SK-N-SH (cell line): Measurements from ENCODE around the gene SSPN. TPM values are rescaled to one million over a fixed set of nuclear protein-coding genes. Genes with fewer than 3 reads are reported as not detected.

Experiments
- CTCF ChIA-PET: fragments of 300-600, 350-600 bp; formaldehyde crosslinking; extraction: SDS; loops from one replicate; lab custom pipeline; 2021; lab: Yijun Ruan, JAX
- POLR2A ChIA-PET: fragments of 350-600 bp; sonication (Branson Sonifier 250); formaldehyde crosslinking; extraction: SDS; loops from one replicate; lab custom pipeline; 2020; ENCODE audit warnings: antibody characterized with exemption, inconsistent platforms; lab: Yijun Ruan, JAX
- DNase-seq: peaks from one replicate; pipeline ENCODE4 v3.0.0; 2012
- H2AFZ ChIP-seq: fragments of 200-600 bp; sonication (generic); 2 replicates; pipeline ENCODE4 v1.8.1; 2016; ENCODE audit warnings: antibody characterized with exemption, mild to moderate bottlenecking, low read depth
- H3F3A ChIP-seq: fragments of 200-600 bp; sonication (generic); replicated peaks from 2 replicates; pipeline ENCODE3; 2016; ENCODE audit warnings: antibody characterized with exemption, mild to moderate bottlenecking; ENCODE audit not compliant: insufficient read depth
- H3K27ac ChIP-seq, 2 experiments: fragments of 200-500 bp in 1 of 2; fragments of 200-600 bp in 1 of 2; sonication (Bioruptor generic) in 1 of 2; sonication (generic), shearing (Covaris generic) in 1 of 2; 2 replicates each; pipeline versions ENCODE4 v1.5.1 to v1.6.1; 2014 to 2016; ENCODE audit warnings: low read depth in 2 of 2, inconsistent platforms in 1 of 2, low read length in 1 of 2, mild to moderate bottlenecking in 1 of 2, mixed read lengths in 1 of 2
- H3K27me3 ChIP-seq: fragments of 200-600 bp; sonication (generic), shearing (Covaris generic); 2 replicates; pipeline ENCODE4 v1.6.1; 2016; ENCODE audit warnings: mixed run types; ENCODE audit not compliant: insufficient read depth
- H3K36me3 ChIP-seq, 2 experiments: fragments of 200-500 bp in 1 of 2; fragments of 200-600 bp in 1 of 2; sonication (Bioruptor generic) in 1 of 2; sonication (generic) in 1 of 2; replicated peaks in 1 of 2; 2 replicates each; pipeline versions ENCODE3 to v1.5.1; 2014 to 2016; ENCODE audit warnings: low read length in 1 of 2, mild to moderate bottlenecking in 1 of 2; ENCODE audit not compliant: insufficient read depth in 2 of 2, control insufficient read depth in 1 of 2
- H3K4me1 ChIP-seq, 2 experiments: fragments of 200-500 bp in 1 of 2; fragments of 200-600 bp in 1 of 2; sonication (Bioruptor generic) in 1 of 2; sonication (generic), shearing (Covaris generic) in 1 of 2; 2 replicates each; pipeline versions ENCODE4 v1.5.1 to v1.6.1; 2014 to 2016; ENCODE audit warnings: low read depth in 1 of 2, low read length in 1 of 2, mixed run types in 1 of 2; ENCODE audit not compliant: insufficient read depth in 2 of 2, control insufficient read depth in 1 of 2
- H3K4me2 ChIP-seq: fragments of 200-600 bp; sonication (generic), shearing (Covaris generic); 2 replicates; pipeline ENCODE4 v1.6.1; 2017; ENCODE audit warnings: mixed run types
- H3K4me3 ChIP-seq, 2 experiments: fragments of 200-500 bp in 1 of 2; fragments of 200-600 bp in 1 of 2; sonication (Bioruptor generic) in 1 of 2; sonication (generic), shearing (Covaris generic) in 1 of 2; 2 replicates each; pipeline versions ENCODE4 v1.5.1 to v1.8.1; 2014 to 2016; ENCODE audit warnings: low read depth in 2 of 2, inconsistent platforms in 1 of 2, low read length in 1 of 2, mild to moderate bottlenecking in 1 of 2, mixed read lengths in 1 of 2, moderate library complexity in 1 of 2
- H3K79me2 ChIP-seq: fragments of 200-600 bp; sonication (generic); 2 replicates; pipeline ENCODE4 v1.8.1; 2017; ENCODE audit warnings: mild to moderate bottlenecking; ENCODE audit not compliant: insufficient read depth
- H3K9ac ChIP-seq: fragments of 200-600 bp; sonication (generic); 2 replicates; pipeline ENCODE4 v1.6.1; 2017; ENCODE audit warnings: mixed run types
- H3K9me2 ChIP-seq: fragments of 200-600 bp; sonication (generic); 2 replicates; pipeline ENCODE4 v1.6.1; 2017; ENCODE audit warnings: mixed run types
- H3K9me3 ChIP-seq: fragments of 200-600 bp; sonication (generic); 2 replicates; pipeline ENCODE4 v1.6.1; 2017; ENCODE audit warnings: mixed run types, mild to moderate bottlenecking, moderate library complexity
- H4K20me1 ChIP-seq: fragments of 200-600 bp; sonication (generic); 2 replicates; pipeline ENCODE4 v1.6.1; 2017; ENCODE audit warnings: mild to moderate bottlenecking, mixed run types; ENCODE audit not compliant: insufficient read depth
- FOSL2 ChIP-seq: IDR thresholded peaks from 2 replicates; pipeline ENCODE4 v1.4.0; 2012; ENCODE audit warnings: low read depth, mild to moderate bottlenecking, moderate library complexity, borderline replicate concordance
- FOXJ3 ChIP-seq: sonication (generic); formaldehyde crosslinking; IDR thresholded peaks from 2 replicates; pipeline ENCODE4 v1.5.1; 2020; ENCODE audit warnings: mild to moderate bottlenecking, missing genetic modification reagents
- FOXM1 ChIP-seq: IDR thresholded peaks from 2 replicates; pipeline ENCODE4 v1.4.0; 2012; ENCODE audit warnings: low read depth, mild to moderate bottlenecking
- GABPA ChIP-seq: IDR thresholded peaks from 2 replicates; pipeline ENCODE4 v1.4.0; 2012; ENCODE audit warnings: low read depth, mild to moderate bottlenecking
- GATA2 ChIP-seq: sonication (generic); formaldehyde crosslinking; IDR thresholded peaks from 2 replicates; pipeline ENCODE4 v1.5.0; 2020; ENCODE audit warnings: mild to moderate bottlenecking, missing genetic modification reagents
- MXI1 ChIP-seq: IDR thresholded peaks from 2 replicates; pipeline ENCODE4 v1.6.1; 2012; ENCODE audit warnings: mild to moderate bottlenecking, low read depth, low read length, improper control_type of control experiment
- NRF1 ChIP-seq: IDR thresholded peaks from 2 replicates; pipeline ENCODE4 v1.6.1; 2012; ENCODE audit warnings: low read depth, mild to moderate bottlenecking, low read length
- RFX5 ChIP-seq: IDR thresholded peaks from 2 replicates; pipeline ENCODE4 v1.6.1; 2012; ENCODE audit warnings: mild to moderate bottlenecking, improper control_type of control experiment, low read length
- RXRA ChIP-seq: IDR thresholded peaks from 2 replicates; pipeline ENCODE4 v1.4.0; 2012; ENCODE audit warnings: low read depth, mild to moderate bottlenecking, borderline replicate concordance
- SMC3 ChIP-seq: IDR thresholded peaks from 2 replicates; pipeline ENCODE4 v1.6.1; 2012; ENCODE audit warnings: low read depth, low read length, improper control_type of control experiment
- USF2 ChIP-seq: fragments of 150-350 bp; IDR thresholded peaks from 2 replicates; pipeline ENCODE4 v1.6.1; 2017; ENCODE audit warnings: antibody characterized with exemption, low read length, low read depth, borderline replicate concordance
- YY1 ChIP-seq: IDR thresholded peaks from 2 replicates; pipeline ENCODE4 v1.4.0; 2012; ENCODE audit warnings: low read depth, mild to moderate bottlenecking
- WGBS: methylation state at CpG from one replicate; pipeline ENCODE4 v1.1.6; 2017; ENCODE audit warnings: low lambda C conversion rate; 5-methylcytosine and 5-hydroxymethylcytosine counted together
- polyA plus RNA-seq, 3 experiments: library from polyadenylated mRNA; depleted of rRNA; stranded (reverse); fragments of >200 nt; gene quantifications; 2 replicates each; pipeline ENCODE4 v1.2.3, GENCODE V29; 2012
- TF ChIP-seq, protein P1 (sequence below): fragments of 150-350 bp; IDR thresholded peaks from 2 replicates; pipeline ENCODE4 v1.6.1; 2016; ENCODE audit warnings: mild to moderate bottlenecking, low read depth, low read length

Gene SSPN
- polyA plus RNA-seq, 1 of the 3 experiments (the other 2 are of a cell fraction) = 5.9 TPM

DNA sequence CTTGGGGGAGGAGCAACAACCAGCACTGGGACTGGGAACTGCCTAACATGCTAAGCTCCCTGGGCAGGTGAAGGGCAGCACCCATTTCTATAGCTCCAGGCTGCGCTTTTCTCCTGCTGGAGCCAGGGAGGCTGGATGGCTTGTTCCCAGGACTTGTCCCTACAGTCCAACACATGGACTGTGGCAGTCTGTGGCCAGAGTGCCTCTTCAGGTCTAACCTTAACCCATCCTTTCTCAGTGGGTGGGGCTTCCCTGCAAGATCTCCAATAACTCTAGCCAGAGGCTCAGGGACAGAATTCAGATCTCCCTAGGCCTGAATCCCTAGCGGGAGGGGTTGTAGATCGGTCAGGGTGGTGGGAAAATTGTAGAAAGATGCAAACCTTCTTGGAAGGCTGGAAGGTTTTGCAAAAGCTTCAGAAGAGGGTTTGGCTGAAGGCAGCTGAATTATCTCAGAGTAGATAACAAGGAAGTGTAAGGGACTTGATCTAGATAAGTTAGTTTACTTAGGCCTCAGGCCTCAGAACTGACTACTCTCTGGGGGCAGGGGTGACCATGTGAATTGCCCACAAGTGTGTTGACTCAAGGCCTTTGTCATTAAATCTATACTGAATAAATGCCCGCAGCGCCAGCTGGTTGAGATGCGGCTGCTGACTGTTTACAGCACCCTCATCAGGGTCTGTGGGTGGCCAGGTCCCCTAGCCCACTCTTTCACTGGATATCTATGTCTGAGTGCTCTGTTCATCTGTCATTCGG, 60.7 kb downstream of the SSPN start:
- Histone ChIP-seq H3K9me2 (no peaks in the 10 kb centered on the region), H3K27me3 (no peaks in the 10 kb centered on the region), H3F3A (no peaks in the 10 kb centered on the region), H3K4me2 (no peak overlapping the region), H3K27ac (no peak overlapping the region), H3K36me3 (no peaks in the 10 kb centered on the region), H3K9me3 (0 out of 2 replicates have a peak, but pooled peaks cover 9% of the 10 kb centered on the region), H3K4me1 (no peaks in the 10 kb centered on the region), H3K4me3 (no peak overlapping the region), H4K20me1 (no peaks in the 10 kb centered on the region), H3K9ac (no peak overlapping the region), H2AFZ (no peak overlapping the region), H3K79me2 (no peaks in the 10 kb centered on the region)
- CTCF ChIA-PET = no interaction called here
- POLR2A ChIA-PET = no interaction called here
- no peak for DNase-seq
- WGBS = 93% methylated on average over 7 of the region's 7 CpGs
- TF ChIP-seq SMC3 (no peak), GABPA (no peak), USF2 (no peak), FOSL2 (no peak), NRF1 (no peak), RFX5 (no peak), GATA2 (CRISPR knock-in tag) (no peak), RXRA (no peak), YY1 (no peak)

DNA sequence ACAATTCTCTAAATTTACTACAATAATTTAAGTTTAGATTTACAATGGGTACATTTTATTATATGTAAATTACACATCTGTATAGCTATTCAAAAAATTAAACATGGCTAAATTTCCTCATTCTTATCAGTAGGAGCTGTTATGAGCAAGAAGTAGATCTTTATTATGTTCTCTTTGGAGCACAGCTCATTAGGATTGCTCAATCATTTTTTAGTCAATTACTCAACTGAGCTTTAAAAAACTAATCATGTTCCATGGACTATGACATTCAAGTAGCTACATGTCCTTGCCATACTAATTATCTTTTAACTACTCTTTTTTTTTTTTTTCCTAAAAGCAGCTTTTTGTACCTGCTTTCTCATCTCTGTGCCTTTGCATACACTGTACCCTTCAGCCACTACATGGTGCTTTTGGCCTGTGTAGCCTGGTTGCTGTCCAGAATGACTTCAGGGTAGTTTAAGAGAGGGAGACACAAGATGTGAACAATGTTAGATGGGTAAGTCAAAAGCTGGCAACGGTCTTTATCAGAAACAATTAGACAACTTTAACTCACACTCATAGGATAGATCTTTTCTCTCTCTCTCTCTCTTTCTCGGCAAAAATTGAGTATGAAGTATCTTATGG, 69.0 kb downstream of the SSPN start:
- Histone ChIP-seq H3K9me2 (no peaks in the 10 kb centered on the region), H3K27ac (no peak overlapping the region), H3K9me3 (no peaks in the 10 kb centered on the region), H3K79me2 (no peaks in the 10 kb centered on the region), H4K20me1 (no peaks in the 10 kb centered on the region), H3K36me3 (no peaks in the 10 kb centered on the region), H3K27me3 (no peaks in the 10 kb centered on the region), H3K4me1 (no peaks in the 10 kb centered on the region), H3K9ac (no peak overlapping the region), H2AFZ (no peak overlapping the region), H3K4me3 (no peak overlapping the region), H3K4me2 (no peak overlapping the region), H3F3A (no peaks in the 10 kb centered on the region)
- WGBS = 40% methylated on average over 2 of the region's 2 CpGs
- ChIA-PET POLR2A (no interaction called here), CTCF (interaction anchor here (0.6 to 0.7 kb wide), 2 partner anchors 10 to 273 kb away, joined by 3 to 4 read pairs; no protein-coding TSS in a partner anchor)
- no peak for TF ChIP-seq FOSL2
- TF ChIP-seq MXI1 = no peak
- TF ChIP-seq FOXM1 = no peak
- no peak for TF ChIP-seq SMC3
- TF ChIP-seq, protein P1, sequence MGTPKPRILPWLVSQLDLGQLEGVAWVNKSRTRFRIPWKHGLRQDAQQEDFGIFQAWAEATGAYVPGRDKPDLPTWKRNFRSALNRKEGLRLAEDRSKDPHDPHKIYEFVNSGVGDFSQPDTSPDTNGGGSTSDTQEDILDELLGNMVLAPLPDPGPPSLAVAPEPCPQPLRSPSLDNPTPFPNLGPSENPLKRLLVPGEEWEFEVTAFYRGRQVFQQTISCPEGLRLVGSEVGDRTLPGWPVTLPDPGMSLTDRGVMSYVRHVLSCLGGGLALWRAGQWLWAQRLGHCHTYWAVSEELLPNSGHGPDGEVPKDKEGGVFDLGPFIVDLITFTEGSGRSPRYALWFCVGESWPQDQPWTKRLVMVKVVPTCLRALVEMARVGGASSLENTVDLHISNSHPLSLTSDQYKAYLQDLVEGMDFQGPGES = no peak
- TF ChIP-seq FOXJ3 (CRISPR knock-in tag) = no peak
- no peak for DNase-seq
